GM23248 (cell line): ENCODE measurements around the gene CYP11A1. TPM values are rescaled to one million over a fixed set of nuclear protein-coding genes. Genes with fewer than 3 reads are reported as not detected.
A peak's percentile ranks its signal among the peaks of the same experiment; 100 is the strongest.

Experiments used
- DNase-seq: peaks from one replicate; pipeline ENCODE4 v3.0.0-alpha.2; 2015
- H2AFZ ChIP-seq: fragments of 200-600 bp; sonication (generic); 2 replicates; pipeline ENCODE4 v1.6.1; 2016; ENCODE audit warnings: antibody characterized with exemption
- H3F3A ChIP-seq: fragments of 200-600 bp; sonication (generic); 2 replicates; pipeline ENCODE4 v1.6.1; 2016; ENCODE audit warnings: mild to moderate bottlenecking, antibody characterized with exemption, mixed run types; ENCODE audit not compliant: insufficient read depth
- H3K27ac ChIP-seq: fragments of 200-600 bp; sonication (generic); 2 replicates; pipeline ENCODE4 v1.5.1; 2016; ENCODE audit warnings: mild to moderate bottlenecking
- H3K27me3 ChIP-seq: fragments of 200-600 bp; sonication (generic); replicated peaks from 2 replicates; pipeline ENCODE4 v1.6.1; 2016; ENCODE audit warnings: mild to moderate bottlenecking; ENCODE audit not compliant: insufficient read depth
- H3K36me3 ChIP-seq: fragments of 200-600 bp; sonication (generic); 2 replicates; pipeline ENCODE4 v1.6.1; 2016; ENCODE audit warnings: low read depth, mild to moderate bottlenecking
- H3K4me1 ChIP-seq: fragments of 200-600 bp; sonication (generic); 2 replicates; pipeline ENCODE4 v1.6.1; 2016; ENCODE audit warnings: mild to moderate bottlenecking; ENCODE audit not compliant: insufficient read depth
- H3K4me2 ChIP-seq: fragments of 200-600 bp; sonication (generic); one replicate; pipeline ENCODE4 v1.6.1; 2016; ENCODE audit warnings: mild to moderate bottlenecking; ENCODE audit not compliant: unreplicated experiment
- H3K4me3 ChIP-seq: fragments of 200-600 bp; sonication (generic); 2 replicates; pipeline ENCODE4 v1.5.1; 2016; ENCODE audit warnings: mild to moderate bottlenecking
- H3K79me2 ChIP-seq: fragments of 200-600 bp; sonication (generic); 2 replicates; pipeline ENCODE4 v1.6.1; 2016; ENCODE audit warnings: mild to moderate bottlenecking; ENCODE audit not compliant: insufficient read depth
- H3K9ac ChIP-seq: fragments of 200-600 bp; sonication (generic); 2 replicates; pipeline ENCODE4 v1.6.1; 2016; ENCODE audit warnings: mild to moderate bottlenecking
- H3K9me2 ChIP-seq: fragments of 200-600 bp; sonication (generic); 2 replicates; pipeline ENCODE4 v1.6.1; 2016; ENCODE audit warnings: mixed run types, mild to moderate bottlenecking, moderate library complexity; ENCODE audit not compliant: insufficient read depth
- H3K9me3 ChIP-seq: fragments of 200-600 bp; sonication (generic); one replicate; pipeline ENCODE4 v1.6.1; 2017; ENCODE audit warnings: low read depth
- H4K20me1 ChIP-seq: fragments of 200-600 bp; sonication (generic); 2 replicates; pipeline ENCODE4 v1.6.0; 2016; ENCODE audit not compliant: insufficient read depth
- EZH2 ChIP-seq: fragments of 200-600 bp; sonication (generic); IDR thresholded peaks from 2 replicates; pipeline ENCODE4 v1.6.1; 2018; ENCODE audit warnings: antibody characterized with exemption, mild to moderate bottlenecking; ENCODE audit not compliant: insufficient read depth, poor library complexity, severe bottlenecking
- EZH2phosphoT487 ChIP-seq: fragments of 200-600 bp; sonication (generic); IDR thresholded peaks from 2 replicates; pipeline ENCODE4 v1.6.1; 2018; ENCODE audit warnings: antibody characterized with exemption, moderate library complexity, mild to moderate bottlenecking, low read depth; ENCODE audit not compliant: insufficient read depth
- WGBS, 2 experiments: methylation state at CpG; one replicate each; pipeline ENCODE4 v1.1.6; 2015 to 2017; ENCODE audit warnings: low lambda C conversion rate in 2 of 2, low coverage in 1 of 2; ENCODE audit errors: missing lambda C conversion rate in 2 of 2; 5-methylcytosine and 5-hydroxymethylcytosine counted together
- in situ Hi-C: fragments of 300-500 bp; cut with MboI; formaldehyde crosslinking; loops from 2 replicates; pipeline ENCODE4 v1.15.0; 2020
- polyA plus RNA-seq: library from polyadenylated mRNA; unstranded; fragments of >200 nt; fragmentation: Nextera tagmentation; extraction: Ambion mirVana; gene quantifications from 2 replicates; pipeline ENCODE4 v1.2.1, GENCODE V29; 2016
- total RNA-seq: library from RNA; depleted of rRNA; stranded (reverse); fragments of >200 nt; shearing (Covaris generic); gene quantifications from 2 replicates; pipeline ENCODE4 v1.2.3, GENCODE V29; 2014

CYP11A1 gene
- total and polyA plus RNA-seq, 2 experiments from 2014 or later = 0.32 to 1.2 TPM

GRCh38 chr15:74303741-74304309 lies 63.6 kb downstream of the CYP11A1 start:
- Histone ChIP-seq H3F3A (no peaks in the 10 kb centered on the region), H3K4me3 (no peak overlapping the region), H4K20me1 (no peaks in the 10 kb centered on the region), H3K36me3 (no peaks in the 10 kb centered on the region), H2AFZ (no peak overlapping the region), H3K4me2 (no peak overlapping the region), H3K79me2 (no peaks in the 10 kb centered on the region), H3K4me1 (no peaks in the 10 kb centered on the region), H3K9ac (no peak overlapping the region), H3K27ac (no peak overlapping the region), H3K9me3 (no peaks in the 10 kb centered on the region), H3K27me3 (no peaks in the 10 kb centered on the region; the same call in none of the 2 replicates), H3K9me2 (no peaks in the 10 kb centered on the region)
- 62 to 71% methylated on average over 6 of the region's 6 CpGs for WGBS, 2 experiments
- no peak for DNase-seq
- TF ChIP-seq EZH2phosphoT487 = no peak
- TF ChIP-seq EZH2 = no peak
- in situ Hi-C loops = loop anchor here (10.0 kb wide), 1 partner anchor 329 kb away; no protein-coding TSS in a partner anchor

GRCh38 chr15:74302821-74303359 lies 64.6 kb downstream of the CYP11A1 start:
- no peak overlapping the region for H3K4me3 ChIP-seq
- H3K4me1 ChIP-seq = no peaks in the 10 kb centered on the region
- H3K79me2 ChIP-seq = no peaks in the 10 kb centered on the region
- TF ChIP-seq EZH2phosphoT487 (no peak), EZH2 (no peak)
- no peak overlapping the region for H2AFZ ChIP-seq
- H4K20me1 ChIP-seq = no peaks in the 10 kb centered on the region
- 44 to 45% methylated on average over 7 of the region's 7 CpGs for WGBS, 2 experiments
- H3K4me2 ChIP-seq = no peak overlapping the region
- no peak overlapping the region for H3K9ac ChIP-seq
- H3F3A ChIP-seq = no peaks in the 10 kb centered on the region
- H3K9me2 ChIP-seq = no peaks in the 10 kb centered on the region
- no peaks in the 10 kb centered on the region for H3K36me3 ChIP-seq
- H3K27me3 ChIP-seq = no peaks in the 10 kb centered on the region; the same call in none of the 2 replicates
- no peaks in the 10 kb centered on the region for H3K9me3 ChIP-seq
- in situ Hi-C loops = loop anchor here (10.0 kb wide), 1 partner anchor 328 kb away; no protein-coding TSS in a partner anchor
- H3K27ac ChIP-seq = no peak overlapping the region
- peak; percentile 56 for DNase-seq

DNA sequence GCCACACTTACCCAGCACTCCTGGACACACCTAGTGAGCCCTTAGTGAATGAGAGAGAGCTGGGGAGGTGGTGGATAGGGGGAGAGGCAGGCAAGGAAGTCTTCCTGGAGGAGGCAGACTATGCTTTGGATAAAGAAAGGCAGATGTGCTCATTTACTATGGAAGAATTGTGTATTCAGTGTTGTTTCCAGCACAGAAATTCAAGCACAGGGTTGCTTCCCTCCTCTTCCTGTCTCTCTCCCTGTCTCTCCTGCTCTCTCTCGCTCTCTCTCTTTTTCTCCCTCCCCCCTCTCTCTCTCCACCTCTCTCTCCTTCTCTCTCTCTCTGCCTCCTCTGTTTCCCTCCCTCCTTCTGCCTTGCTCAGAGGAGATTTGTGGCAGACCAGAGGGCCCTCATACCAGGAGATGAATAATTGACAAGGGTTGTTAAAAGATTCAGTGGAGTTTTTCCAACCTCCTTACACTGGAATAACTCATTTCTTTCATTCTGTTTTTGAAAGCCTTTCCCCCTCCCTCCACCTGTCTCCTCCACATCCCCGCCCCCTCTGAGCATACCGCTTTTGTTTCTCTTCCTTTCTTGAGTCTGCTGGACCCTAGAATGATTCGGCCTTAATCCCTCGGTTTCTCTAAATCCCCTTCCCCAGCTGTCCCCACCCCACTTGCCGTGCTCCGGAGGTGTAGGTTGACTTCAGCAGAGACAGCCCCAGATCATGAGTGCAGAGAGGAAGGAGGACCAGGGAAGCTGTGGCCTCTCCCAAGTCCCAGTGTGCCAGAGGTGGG lies 65.7 kb downstream of the CYP11A1 start:
- Histone ChIP-seq H3K27me3 (no peaks in the 10 kb centered on the region; the same call in none of the 2 replicates), H3K4me2 (no peak overlapping the region), H3K4me1 (no peaks in the 10 kb centered on the region), H3K36me3 (no peaks in the 10 kb centered on the region), H3K9me2 (no peaks in the 10 kb centered on the region), H3K9ac (no peak overlapping the region), H3K27ac (no peak overlapping the region), H3F3A (no peaks in the 10 kb centered on the region), H3K79me2 (no peaks in the 10 kb centered on the region), H3K4me3 (no peak overlapping the region), H3K9me3 (no peaks in the 10 kb centered on the region), H4K20me1 (no peaks in the 10 kb centered on the region), H2AFZ (no peak overlapping the region)
- in situ Hi-C loops = loop anchor here (10.0 kb wide), 1 partner anchor 327 kb away; no protein-coding TSS in a partner anchor
- TF ChIP-seq EZH2phosphoT487 = no peak
- no peak for TF ChIP-seq EZH2
- WGBS, 2 experiments = 57 to 59% methylated on average over 7 of the region's 7 CpGs
- DNase-seq = no peak

DNA sequence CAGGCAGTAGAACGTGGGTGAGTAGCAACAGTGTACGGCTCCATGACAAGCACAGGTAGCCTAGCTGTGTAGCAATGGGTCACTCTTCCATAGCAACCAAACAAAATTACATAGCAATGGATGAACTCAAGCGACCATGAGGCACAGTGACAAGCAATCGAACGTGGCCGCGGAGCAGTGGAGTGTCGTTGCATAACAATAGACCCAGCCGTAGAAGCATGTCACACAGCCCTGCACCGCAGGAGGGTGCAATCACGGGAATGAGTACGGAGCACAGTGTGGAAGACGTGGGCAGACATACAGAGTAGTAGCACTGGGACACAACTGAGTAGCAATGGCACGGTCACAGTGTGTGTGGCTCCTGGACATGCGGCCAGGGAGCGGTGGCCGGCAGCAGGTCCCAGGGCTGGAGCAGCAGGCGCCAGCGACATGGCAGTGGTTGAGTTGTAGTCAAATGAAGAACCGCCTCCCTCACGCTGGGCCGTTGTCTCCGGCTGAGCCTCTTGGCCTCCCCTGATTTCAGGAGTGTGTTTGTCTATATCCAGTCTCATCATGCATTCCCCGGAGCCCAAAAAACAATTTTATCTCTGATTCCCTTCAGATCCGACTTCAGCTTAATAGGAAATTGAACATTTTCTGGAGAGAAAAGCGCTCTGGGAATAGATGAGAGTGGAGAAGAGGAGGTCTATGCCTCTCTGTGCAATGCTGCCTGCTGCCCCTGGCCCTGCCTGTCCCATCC lies 67.2 kb downstream of the CYP11A1 start:
- Histone ChIP-seq H3K9ac (no peak overlapping the region), H3K9me2 (no peaks in the 10 kb centered on the region), H3K4me2 (no peak overlapping the region), H3K9me3 (no peaks in the 10 kb centered on the region), H3K79me2 (no peaks in the 10 kb centered on the region), H3K27me3 (no peaks in the 10 kb centered on the region; the same call in 1 of the 2 replicates), H3K36me3 (no peaks in the 10 kb centered on the region), H4K20me1 (no peaks in the 10 kb centered on the region), H3K4me1 (no peaks in the 10 kb centered on the region), H3K27ac (no peak overlapping the region), H3K4me3 (no peak overlapping the region), H3F3A (no peaks in the 10 kb centered on the region), H2AFZ (no peak overlapping the region)
- no peak for TF ChIP-seq EZH2
- TF ChIP-seq EZH2phosphoT487 = no peak
- WGBS, 2 experiments = 53 to 54% methylated on average over 24 to 26 of the region's 26 CpGs
- no peak for DNase-seq
- in situ Hi-C loops = loop anchor here (10.0 kb wide), 1 partner anchor 325 kb away; no protein-coding TSS in a partner anchor
